Ectodermal cell (in vitro differentiated cells): ENCODE data around the gene SLX9.

Source experiments
- H3K27ac ChIP-seq: 2 replicates; pipeline ENCODE4 v1.7.0; 2013; ENCODE audit warnings: mild to moderate bottlenecking, low read depth, low read length; ENCODE audit not compliant: insufficient read depth, poor library complexity, severe bottlenecking
- H3K27me3 ChIP-seq: 2 replicates; pipeline ENCODE4 v1.7.0; 2013; ENCODE audit warnings: mild to moderate bottlenecking, low read length; ENCODE audit not compliant: insufficient read depth, control insufficient read depth, poor library complexity, severe bottlenecking
- H3K36me3 ChIP-seq: one replicate; pipeline ENCODE4 v1.7.0; 2013; ENCODE audit warnings: low read length; ENCODE audit not compliant: control insufficient read depth, insufficient read depth
- H3K4me1 ChIP-seq: one replicate; pipeline ENCODE4 v1.7.0; 2013; ENCODE audit warnings: low read length; ENCODE audit not compliant: control insufficient read depth, insufficient read depth
- H3K4me3 ChIP-seq: 2 replicates; pipeline ENCODE4 v1.7.0; 2013; ENCODE audit warnings: low read depth, low read length, control low read depth; ENCODE audit not compliant: insufficient read depth
- H3K9me3 ChIP-seq: 2 replicates; pipeline ENCODE4 v1.7.0; 2013; ENCODE audit warnings: mild to moderate bottlenecking, low read length, moderate library complexity; ENCODE audit not compliant: control insufficient read depth
- WGBS, 2 experiments: methylation state at CpG; one replicate each; pipeline ENCODE4 v1.1.7; 2013; ENCODE audit warnings: missing lambda C conversion rate in 2 of 2; 5-methylcytosine and 5-hydroxymethylcytosine counted together

Gene SLX9

GRCh38 chr21:44941567-44941966, 1.7 kb downstream of the SLX9 start:
- Histone ChIP-seq H3K27ac (no peak overlapping the region), H3K27me3 (no peaks in the 10 kb centered on the region), H3K4me1 (peaks cover 15% of the 10 kb centered on the region), H3K9me3 (no peaks in the 10 kb centered on the region), H3K36me3 (peaks cover 5% of the 10 kb centered on the region), H3K4me3 (no peak overlapping the region)
- 93 to 94% methylated on average over 8 of the region's 8 CpGs for WGBS, 2 experiments

GRCh38 chr21:44942566-44942965, 2.7 kb downstream of the SLX9 start:
- peaks cover 5% of the 10 kb centered on the region for H3K36me3 ChIP-seq
- 97% methylated on average over 2 of the region's 2 CpGs for WGBS, 2 experiments

DNA sequence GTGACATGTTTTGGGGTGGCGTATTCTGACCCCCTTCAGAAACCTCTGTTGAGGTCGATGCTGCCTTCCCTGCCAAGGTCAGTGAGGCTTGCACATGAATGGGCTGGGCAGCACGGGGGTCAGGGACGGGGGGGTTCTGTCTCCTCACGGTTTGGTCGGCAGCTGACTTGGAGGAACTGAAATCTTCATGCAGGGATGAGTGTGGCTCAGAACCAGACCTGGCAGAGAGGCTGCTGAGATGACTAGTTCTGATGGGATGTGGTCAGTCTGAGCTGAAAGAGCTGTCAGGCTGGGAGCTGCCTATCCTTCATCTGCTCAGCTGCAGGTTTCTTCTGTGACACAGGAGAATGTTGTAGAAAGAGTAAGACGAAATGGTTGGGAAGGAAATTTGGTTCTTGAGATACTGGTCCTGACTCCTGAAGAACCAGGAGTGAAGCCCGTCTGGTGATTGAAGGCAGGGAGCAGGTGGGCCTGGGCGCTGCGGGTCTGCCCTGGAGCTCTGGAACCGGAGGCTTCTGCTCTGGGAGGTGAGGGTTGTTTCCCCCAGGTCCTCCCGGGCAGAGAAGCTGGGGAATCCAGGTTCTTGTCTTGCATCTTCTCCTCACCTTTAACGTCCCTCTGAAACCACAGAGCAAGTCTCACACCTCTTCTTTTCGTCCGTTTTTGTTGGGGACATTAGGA, 3.3 kb downstream of the SLX9 start:
- Histone ChIP-seq H3K27ac (no peak overlapping the region), H3K36me3 (peaks cover 5% of the 10 kb centered on the region), H3K4me3 (no peak overlapping the region), H3K9me3 (no peaks in the 10 kb centered on the region), H3K4me1 (peaks cover 15% of the 10 kb centered on the region), H3K27me3 (no peaks in the 10 kb centered on the region)
- 93 to 96% methylated on average over 15 of the region's 15 CpGs for WGBS, 2 experiments

More at GRCh38 chr21:44942566-44942965, 2.7 kb downstream of the SLX9 start:
- Histone ChIP-seq H3K27ac (no peak overlapping the region), H3K4me1 (peaks cover 15% of the 10 kb centered on the region), H3K27me3 (no peaks in the 10 kb centered on the region), H3K4me3 (no peak overlapping the region), H3K9me3 (no peaks in the 10 kb centered on the region)

DNA sequence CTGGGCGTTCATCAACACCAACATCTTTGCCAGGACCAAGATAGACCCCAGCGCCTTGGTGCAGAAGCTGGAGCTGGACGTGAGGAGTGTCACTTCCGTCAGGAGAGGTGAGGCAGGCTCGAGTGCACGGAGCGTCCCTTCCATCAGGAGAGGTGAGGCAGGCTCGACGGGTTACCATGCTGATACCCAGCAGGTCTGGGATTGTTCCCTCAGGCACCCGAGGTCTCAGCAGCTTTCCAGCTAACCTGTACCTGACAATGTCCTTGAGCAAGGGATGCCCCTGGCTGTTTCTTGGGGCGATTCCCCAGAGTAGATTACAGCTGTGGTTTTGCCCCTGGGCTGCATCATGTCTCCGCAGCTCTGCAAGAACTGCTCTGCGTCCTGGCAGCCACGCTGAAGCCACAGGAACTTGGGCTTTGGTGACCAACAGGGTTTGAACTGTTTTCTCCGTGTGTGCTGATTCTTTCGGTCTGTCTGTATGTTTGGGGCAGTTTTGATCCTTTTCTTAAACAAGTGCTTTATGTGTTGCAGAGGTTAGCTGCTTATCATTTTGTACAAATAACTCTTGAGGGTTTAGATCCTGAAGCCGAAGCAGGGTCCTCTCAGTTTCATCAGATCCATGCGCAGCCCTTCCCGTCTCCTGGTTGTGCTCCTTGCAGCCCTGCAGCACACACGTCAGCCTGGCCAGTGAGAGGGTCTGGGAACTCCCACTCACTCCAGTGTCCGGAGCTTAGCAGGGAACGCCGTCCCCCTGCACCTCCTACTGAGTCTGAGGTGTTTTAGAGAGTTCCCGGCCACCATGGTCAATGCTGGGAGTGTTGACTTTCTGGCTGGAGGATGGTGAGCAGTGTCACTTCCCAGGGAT, 4.1 kb downstream of the SLX9 start:
- H3K27me3 ChIP-seq: no peaks in the 10 kb centered on the region
- peaks cover 5% of the 10 kb centered on the region for H3K36me3 ChIP-seq
- H3K27ac ChIP-seq: no peak overlapping the region
- H3K4me3 ChIP-seq: no peak overlapping the region
- no peaks in the 10 kb centered on the region for H3K9me3 ChIP-seq
- peaks cover 12% of the 10 kb centered on the region for H3K4me1 ChIP-seq
- WGBS, 2 experiments: 94% methylated on average over 24 of the region's 24 CpGs

GRCh38 chr21:44944596-44944995, 4.8 kb downstream of the SLX9 start:
- no peak overlapping the region for H3K4me3 ChIP-seq
- no peaks in the 10 kb centered on the region for H3K9me3 ChIP-seq
- peaks cover 10% of the 10 kb centered on the region for H3K4me1 ChIP-seq
- H3K27me3 ChIP-seq: no peaks in the 10 kb centered on the region
- peaks cover 8% of the 10 kb centered on the region for H3K36me3 ChIP-seq
- WGBS, 2 experiments: 95 to 97% methylated on average over 10 of the region's 10 CpGs
- no peak overlapping the region for H3K27ac ChIP-seq

DNA sequence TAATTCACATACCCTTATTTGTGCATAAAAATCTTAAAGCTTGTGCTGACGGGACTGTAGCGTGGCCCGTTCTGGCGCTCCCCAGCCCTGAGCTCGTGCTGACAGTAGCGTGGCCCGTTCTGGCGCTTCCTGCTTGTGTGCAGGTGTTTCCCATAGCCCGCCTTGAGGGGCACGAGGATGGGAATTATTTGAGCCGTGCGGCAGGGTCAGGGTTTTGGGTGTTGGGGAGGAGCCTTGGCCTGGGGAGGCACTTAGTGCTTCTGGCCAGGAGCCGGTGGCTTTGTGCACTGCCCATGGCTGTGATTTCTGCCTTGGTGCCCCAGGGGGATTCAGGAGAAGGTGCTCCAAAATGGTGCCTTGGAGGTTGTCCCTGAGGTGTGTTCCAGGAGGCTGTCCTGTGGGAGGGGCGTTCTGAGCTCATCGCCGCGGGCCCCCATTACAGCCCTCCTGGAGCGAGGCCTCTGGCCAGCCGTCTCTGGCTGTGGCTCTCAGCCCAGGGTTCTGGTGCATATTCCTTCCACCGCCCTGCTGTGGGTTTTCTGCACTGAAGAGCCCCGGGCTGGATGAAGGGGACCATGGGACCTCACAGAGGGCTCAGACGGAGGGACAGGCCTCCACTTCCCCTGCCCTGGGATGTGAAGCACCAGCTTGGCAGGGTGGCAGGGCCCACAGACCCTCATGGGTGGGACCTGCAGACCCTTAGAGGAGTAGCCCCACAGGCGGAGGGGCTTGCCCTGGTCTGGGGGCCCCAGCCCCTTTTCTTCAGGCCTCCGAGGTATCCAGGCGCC, 6.6 kb downstream of the SLX9 start:
- Histone ChIP-seq H3K27me3 (no peaks in the 10 kb centered on the region), H3K36me3 (peaks cover 8% of the 10 kb centered on the region), H3K4me3 (no peak overlapping the region), H3K4me1 (peaks cover 2% of the 10 kb centered on the region), H3K9me3 (no peaks in the 10 kb centered on the region), H3K27ac (no peak overlapping the region)
- WGBS, 2 experiments: 92% methylated on average over 25 of the region's 25 CpGs

GRCh38 chr21:44947111-44947929, 7.5 kb downstream of the SLX9 start:
- no peaks in the 10 kb centered on the region for H3K27me3 ChIP-seq

DNA sequence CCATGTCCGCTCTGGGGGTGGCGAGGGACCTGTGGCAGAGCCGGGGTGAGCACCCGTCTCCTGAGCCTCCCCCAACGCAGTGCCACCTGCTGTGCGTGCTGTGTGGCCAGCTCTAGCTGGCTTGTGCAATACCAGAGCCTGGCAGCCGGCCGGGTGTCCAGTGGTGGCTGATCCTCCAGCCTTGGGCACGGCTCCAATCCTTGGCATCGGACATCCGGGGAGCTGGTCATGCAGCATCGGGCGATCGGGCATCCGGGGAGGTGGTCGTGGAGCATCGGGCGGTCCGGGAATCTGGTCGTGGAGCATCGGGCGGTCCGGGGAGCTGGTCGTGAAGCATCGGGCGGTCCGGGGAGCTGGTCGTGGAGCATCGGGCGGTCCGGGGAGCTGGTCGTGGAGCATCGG, 8.1 kb downstream of the SLX9 start:
- Histone ChIP-seq H3K4me1 (no peaks in the 10 kb centered on the region), H3K36me3 (peaks cover 8% of the 10 kb centered on the region)
- 95% methylated on average over 33 of the region's 33 CpGs for WGBS, 2 experiments

More at GRCh38 chr21:44947111-44947929, 7.5 kb downstream of the SLX9 start:
- H3K4me3 ChIP-seq: no peak overlapping the region
- H3K4me1 ChIP-seq: no peaks in the 10 kb centered on the region
- 91% methylated on average over 22 of the region's 22 CpGs for WGBS, 2 experiments
- H3K27ac ChIP-seq: no peak overlapping the region
- no peaks in the 10 kb centered on the region for H3K9me3 ChIP-seq
- H3K36me3 ChIP-seq: peaks cover 8% of the 10 kb centered on the region

DNA sequence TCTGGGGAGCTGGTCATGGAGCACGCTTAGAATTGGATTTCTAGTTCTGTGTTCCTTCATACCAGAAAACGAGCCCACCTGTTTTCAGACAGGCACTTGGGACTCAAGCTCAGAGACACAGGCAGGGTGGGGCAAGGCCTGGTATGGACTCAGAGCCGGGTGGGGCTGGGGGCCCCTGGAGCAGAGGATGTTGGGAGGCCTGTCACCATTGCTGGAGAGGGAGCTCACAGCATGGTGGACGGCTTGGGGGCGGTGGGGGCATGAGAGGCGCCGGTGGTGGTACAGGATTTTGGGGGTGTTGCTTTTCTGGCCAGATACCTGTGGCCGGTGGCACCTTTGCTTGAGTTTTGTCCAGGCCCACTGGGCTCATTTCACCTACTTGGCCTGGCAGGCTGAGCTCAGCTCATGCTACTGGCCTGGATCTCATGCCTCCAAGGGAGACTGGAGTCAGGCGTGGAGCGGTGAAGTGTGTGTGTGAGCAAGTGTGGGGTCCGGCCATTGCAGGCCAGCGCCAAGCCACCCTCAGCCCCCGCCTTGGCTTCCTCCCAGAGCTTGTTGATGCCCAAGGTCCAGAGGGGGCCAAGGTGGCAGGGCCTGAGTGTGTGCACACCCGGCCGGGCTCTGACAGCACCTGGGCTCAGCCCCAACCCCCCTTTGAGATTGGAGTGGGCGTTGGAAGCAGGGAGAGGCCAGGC, 8.7 kb downstream of the SLX9 start:
- H3K36me3 ChIP-seq: peaks cover 8% of the 10 kb centered on the region
- H3K9me3 ChIP-seq: no peaks in the 10 kb centered on the region
- H3K4me1 ChIP-seq: no peaks in the 10 kb centered on the region
- WGBS, 2 experiments: 92 to 93% methylated on average over 16 of the region's 16 CpGs
- H3K27me3 ChIP-seq: no peaks in the 10 kb centered on the region
- H3K27ac ChIP-seq: no peak overlapping the region
- H3K4me3 ChIP-seq: no peak overlapping the region

More for the DNA sequence above, 8.1 kb downstream of the SLX9 start:
- no peak overlapping the region for H3K27ac ChIP-seq
- no peaks in the 10 kb centered on the region for H3K27me3 ChIP-seq
- H3K9me3 ChIP-seq: no peaks in the 10 kb centered on the region
- H3K4me3 ChIP-seq: no peak overlapping the region
